ENCODE data around the gene EIF2D.

GRCh38 chr1:206661161-206661820, 49.0 kb upstream of the EIF2D start:
- TF ChIP-seq CTCF (IDR thresholded peaks at IDR 0.05; ENCODE audit: insufficient read depth, low read length, poor library complexity, severe bottlenecking) (no peak), EZH2phosphoT487 (conservative IDR thresholded peaks at IDR 0.05; ENCODE audit: low read length) (no peak)

Data from SU-DHL-6 (cell line).